GM21529 (cell line): Measurements from ENCODE around the gene MAP3K5.
"Not testable (repeated sequence)": the region's sequence is repeated elsewhere in the genome, so short reads cannot be mapped to it uniquely, and the experiment has no call there.

Source experiments
- ATAC-seq: cut with Tn5 transposase; IDR thresholded peaks from one replicate; pipeline ENCODE4 v1.9.1; 2021; ENCODE audit not compliant: unreplicated experiment

The MAP3K5 gene

DNA sequence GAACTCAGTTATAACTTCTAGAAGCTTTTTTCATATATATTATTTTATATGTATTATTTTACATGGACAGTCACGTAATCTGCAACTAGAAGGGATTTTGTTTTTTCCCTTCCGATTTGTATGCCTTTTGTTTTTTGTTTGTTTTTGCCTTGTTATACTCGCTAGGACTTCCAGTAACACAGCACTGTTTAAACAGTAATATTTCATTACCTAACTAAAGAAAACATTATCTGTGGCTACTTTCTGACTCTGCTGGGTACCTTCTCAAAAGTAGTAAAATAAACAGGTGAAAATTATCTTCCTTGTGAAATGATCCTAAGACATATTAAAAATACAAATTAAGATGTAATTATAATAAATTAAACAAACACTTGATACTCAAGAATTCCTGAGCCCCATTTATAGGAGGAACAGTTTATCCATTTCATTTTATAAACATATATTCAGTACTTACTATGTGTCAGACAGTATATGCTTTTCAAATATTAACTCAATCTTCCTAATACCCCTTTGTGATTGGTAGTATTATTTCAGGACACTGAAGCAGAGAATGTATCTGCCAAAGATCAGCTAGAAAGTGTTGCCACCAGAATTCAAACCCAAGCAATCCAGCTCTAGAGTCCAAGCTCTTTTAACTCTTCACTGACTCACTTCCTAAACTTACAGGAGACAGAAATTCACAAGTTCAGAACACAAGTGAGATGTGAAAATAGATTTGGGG, 65.3 kb downstream of the MAP3K5 start:
- ATAC-seq = no peak

DNA sequence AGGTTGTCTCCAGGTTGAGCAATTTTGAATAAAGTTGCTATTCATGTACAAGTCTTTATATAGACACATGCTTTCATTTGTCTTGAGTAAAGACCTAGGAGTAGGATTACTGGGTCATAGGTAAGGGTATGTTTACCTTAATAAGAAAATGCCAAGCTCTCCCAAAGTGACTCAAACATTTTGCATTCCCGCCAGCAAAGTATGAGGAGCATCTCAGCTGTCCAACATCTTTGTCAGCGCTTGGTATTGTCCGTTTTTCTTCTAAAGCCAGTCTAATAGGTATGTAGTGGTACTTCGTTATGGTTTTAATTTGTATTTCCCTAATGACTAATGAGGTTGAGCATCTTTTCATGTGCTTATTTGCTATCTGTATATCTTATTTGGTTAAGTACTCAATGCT, 67.2 kb downstream of the MAP3K5 start:
- ATAC-seq = no peak

DNA sequence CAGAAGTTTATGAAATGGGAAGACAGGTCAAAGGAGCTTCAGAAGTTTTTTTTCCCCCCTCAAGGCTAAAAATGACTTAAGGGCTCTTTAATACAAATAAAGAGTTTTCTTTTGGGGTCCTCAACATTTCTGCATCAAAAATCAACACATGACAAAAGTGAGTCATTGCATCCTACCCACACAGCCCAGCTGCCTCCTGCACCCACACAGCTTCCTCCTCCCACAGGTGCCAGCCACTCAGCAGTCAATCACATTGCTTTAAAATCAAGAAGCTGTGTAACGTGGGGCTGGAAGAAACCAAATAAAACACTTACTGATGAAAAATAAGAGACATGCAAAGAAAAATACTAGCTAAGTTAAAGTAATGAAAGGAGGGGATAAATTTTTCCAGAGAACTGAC, 68.5 kb downstream of the MAP3K5 start:
- peak; percentile 34 for ATAC-seq

DNA sequence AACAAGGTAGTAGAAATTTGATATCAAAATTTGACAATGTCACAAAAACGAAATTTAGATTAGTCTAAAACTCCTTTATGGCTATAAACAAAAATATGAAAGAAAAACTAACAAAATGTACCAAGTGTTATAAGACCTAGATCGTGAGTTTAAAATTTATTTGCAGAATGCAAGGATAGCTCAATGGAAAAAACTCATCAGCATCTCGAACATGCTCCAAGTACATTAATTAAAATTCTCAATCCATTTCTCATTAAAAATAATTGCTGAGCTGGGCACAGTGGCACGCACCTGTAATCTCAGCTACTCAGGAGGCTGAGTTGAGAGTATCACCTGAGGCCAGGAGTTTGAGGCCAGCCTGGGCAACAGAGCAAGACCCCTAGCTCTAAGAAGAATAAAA, 70.8 kb downstream of the MAP3K5 start:
- no peak for ATAC-seq

DNA sequence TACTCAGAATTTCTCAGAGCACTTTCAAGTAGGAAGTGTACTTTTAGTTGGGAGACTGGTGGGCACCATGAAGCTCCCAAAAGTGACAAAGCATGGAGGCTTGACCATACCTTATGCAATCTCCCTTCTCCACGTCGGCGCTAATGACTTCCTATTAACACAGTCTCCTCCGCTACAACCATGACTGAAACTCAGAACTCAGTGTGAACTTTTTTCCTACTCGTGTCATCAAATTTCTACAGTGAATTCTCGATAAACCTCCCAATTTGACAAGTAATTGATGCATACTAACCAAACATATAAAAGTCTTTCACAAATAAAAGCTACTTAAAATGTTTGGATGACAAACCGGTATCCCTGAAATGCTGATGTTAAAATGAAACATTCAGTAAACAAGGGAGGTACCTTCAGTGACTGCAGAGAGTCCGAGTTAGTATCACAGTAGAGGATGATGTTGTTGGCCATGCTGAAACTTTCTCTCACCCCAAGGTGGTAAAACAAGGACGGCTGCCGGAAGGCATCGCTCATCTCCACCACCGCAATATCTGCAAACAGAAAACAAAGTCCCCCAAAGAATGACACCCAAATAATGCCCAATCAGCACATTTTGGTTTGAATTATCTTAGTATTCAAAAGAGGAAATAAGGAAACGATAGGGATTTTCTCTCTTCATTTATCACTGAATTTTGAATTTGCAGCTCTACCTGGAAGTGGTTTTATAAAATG, 72.1 kb downstream of the MAP3K5 start:
- ATAC-seq = peak; percentile 47

DNA sequence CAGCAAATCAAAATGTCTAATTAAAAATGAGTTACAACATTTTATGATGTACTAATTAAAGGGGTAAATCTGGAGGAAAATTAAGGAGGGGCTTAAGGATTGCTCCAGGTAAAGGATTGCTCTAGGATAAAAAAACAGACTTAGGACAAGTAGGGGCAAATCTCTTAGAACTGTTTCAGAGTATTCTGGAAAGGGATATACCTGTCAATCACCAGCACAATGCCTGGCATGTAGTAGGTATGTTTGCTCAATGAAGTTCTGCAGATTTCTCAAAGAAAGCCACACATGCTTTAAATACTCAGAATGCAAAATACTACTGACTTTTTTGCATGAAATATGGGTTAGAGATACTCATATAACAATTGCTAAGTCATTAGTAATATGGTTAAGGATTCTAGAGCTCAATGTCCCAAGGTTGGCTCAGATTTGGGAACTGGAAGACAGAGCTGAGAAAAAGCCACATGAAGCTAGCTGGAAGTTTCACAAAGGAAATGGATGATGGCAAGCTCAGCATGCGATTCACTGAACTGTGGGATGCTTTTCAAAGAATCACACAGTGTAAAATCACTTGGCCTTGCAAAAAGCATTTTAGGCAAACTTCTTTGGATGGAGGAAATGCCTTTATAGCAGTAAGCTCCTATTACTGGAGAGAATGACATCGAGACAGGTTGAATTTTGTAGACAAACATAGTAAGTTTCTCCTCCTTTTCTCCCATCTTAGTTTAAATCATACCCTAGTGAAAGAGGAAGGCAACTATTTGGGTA, 72.8 kb downstream of the MAP3K5 start:
- peak; percentile 49 for ATAC-seq

DNA sequence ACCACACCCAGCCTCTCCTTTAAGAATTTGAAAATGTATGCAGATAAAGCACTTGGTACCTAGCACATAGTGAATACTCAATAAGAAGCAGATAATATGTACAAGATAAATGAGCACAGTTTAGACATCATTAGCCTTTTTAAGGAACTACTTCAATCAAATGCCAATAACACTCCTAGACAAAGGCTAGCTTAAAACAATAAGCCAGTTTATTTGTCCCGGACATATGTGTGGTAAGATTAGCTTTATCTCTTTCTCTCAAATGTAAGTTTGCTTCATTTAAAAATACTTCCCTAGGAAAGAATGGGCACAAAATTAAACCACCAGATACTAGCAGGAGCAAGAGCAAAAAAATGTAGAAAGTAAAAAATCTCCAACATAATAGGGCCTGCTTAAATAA, 73.8 kb downstream of the MAP3K5 start:
- no peak for ATAC-seq

DNA sequence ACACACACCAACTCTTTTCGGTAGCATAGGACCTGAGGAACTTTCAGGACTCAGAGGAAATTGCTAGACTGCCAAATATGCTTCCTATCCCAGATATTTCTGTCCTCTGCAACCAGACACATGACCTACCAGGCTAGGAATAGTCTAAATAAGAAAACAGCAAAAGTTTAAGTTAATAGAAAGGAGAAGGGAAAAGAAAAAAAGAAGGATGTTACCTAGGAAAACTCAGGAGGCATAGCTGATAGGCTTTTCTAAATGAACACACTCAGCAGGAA, 74.6 kb downstream of the MAP3K5 start:
- peak; percentile 9 for ATAC-seq

DNA sequence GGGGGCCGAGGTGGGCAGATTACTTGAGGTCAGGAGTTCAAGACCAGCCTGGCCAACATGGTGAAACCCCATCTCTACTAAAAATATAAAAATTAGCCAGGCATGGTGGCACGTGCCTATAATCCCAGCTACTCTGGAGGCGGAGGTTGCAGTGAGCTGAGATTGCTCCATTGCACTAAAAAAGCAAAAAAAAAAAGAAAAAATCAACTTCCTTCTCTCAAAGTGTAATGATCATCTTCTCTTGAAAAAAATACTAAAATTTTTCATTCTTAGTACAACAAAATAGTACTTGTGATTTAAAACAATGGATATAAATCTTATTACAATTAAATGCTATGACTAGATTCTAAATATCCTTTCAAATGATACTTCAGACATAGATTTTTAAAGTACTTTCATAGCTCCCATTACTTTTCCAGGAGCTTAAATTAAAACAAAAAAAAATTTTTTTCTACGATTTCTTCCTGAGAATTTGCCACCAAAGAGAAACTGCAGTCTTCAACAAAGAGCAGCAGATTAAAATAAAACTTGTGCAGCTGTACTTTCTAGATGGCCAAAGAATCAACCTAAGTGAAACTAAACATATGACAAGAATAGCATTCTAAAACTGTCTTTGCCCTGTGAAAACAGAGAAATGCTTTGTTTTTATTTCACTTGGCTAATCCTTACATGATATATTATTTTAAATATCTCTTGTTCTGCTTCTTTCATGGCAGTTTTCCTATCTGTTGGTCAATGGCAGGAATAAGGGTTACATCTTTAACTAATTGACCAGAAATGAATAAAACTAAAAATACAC, 75.2 kb downstream of the MAP3K5 start:
- ATAC-seq = peak; percentile 47

DNA sequence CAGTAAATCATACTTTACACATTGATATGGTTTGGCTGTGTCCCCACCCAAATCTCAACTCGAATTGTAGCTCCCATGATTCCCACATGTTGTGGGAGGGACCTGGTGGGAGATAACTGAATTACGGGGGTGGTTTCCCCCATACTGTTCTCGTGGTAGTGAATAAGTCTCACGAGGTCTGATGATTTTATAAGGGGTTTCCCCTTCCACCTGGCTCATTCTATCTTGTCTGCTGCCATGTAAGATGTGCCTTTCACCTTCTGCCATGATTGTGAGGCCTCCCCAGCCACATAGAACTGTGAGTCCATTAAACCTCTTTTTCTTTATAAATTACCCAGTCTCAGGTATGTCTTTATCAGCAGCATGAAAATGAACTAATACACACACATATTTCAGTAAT, 79.6 kb downstream of the MAP3K5 start:
- not testable (repeated sequence) for ATAC-seq

DNA sequence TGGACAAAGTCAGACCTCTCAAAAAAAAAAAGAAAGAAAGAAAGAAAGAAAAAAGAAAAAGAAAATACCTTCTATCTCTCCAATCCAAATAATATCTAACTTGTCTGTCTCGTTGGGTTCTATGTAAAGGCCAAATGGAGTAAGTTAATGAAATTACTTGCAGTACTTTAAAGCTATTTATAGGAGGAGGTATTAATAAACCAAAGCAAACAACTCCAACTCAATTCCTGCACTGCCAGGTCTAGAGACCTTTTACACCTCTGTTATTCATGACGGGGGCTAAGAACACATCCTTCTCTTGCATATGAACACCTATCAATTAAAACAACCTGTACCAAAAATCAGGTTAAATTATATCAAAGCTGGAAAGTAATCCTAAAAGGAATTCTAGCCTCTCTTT, 80.6 kb downstream of the MAP3K5 start:
- no peak for ATAC-seq

DNA sequence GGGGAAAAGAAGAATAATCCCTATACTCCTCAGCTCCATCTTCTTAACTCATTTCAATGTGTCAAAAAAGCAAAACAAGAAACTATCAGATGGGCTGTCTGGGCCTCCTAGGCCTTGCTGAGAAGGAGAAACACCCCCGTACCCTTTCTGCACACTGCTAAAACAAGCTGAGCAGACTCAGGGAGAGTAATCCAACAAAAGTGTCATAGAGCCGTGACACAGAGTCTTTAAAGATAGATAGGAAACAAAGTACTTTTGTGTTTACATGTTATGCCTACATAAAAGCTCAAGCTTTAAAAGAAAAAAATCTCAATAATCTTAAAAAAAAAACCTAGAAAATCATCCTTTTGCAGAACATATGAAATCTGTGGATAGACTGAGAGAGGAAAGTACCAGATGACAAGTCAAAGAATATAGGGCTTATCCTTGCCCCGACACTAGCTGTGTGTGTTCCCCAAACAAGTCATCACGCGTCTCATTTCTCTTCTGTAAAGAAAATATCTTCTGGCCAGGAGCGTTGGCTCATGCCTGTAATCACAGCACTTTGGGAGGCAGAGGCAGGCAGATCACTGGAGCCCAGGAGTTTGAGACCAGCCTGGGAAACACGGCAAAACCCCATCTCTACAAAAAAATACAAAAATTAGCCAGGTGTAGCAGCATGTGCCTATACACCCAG, 81.3 kb downstream of the MAP3K5 start:
- no peak for ATAC-seq

DNA sequence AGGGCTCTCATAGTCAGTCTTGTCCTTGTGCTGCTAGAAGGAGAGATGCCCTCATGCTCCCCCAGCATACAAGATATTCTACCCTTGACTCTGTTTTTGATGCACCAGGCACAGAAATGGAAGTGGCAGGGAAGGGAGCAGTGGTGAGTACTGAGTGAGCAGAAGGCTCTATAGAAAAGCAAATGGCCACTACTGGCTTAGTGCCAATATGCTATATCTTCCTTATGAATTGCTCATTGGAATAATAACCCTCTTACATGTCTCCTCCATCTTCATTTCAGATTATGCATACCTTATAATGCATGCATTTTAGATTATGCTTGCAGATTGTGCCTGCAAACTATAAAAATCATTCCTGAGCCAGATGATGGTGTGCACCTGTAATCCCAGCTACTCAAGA, 82.8 kb downstream of the MAP3K5 start:
- ATAC-seq = no peak

DNA sequence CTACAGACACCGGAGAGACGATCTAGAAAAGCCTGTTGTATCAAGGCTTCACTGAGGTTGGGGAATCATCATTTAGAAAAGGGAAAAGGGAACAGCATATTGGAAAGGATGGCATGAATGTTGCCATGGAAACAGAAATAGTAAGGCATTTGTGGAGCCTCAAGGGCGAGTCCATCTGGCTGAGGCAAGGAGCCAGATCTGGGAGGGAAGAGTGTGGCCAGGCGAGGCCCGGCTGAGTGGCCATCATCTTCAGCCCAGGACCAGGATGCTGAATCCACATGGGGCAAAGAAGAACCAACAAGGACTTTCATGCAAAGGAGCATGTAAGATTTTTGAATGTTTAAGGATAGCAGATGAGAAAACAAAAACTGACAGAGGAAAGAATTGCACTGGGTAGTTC, 85.8 kb downstream of the MAP3K5 start:
- no peak for ATAC-seq

DNA sequence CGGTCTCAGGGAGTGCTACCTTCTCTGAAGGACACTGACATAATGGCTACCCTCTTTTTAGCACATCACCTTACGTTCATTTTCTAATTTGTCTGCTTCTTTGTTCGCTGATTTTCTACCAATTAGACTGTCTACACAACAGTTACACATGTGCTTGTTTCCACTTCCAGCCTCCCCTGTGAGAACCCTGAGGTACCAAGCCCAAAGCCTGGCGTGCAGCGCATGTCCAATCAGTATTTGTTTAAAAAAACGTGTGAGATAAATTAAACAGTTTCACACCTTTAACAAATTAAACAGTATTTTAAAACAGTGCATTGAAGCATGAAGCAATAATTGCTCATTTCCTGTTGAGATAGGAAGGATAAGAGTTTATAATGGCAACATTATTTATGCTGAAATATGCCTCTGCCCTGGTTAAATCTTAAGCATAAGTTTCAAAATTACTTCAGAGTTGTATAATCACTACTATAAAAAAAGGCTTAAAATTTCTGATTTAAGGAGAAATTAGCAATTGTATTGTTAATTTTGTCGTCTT, 88.9 kb downstream of the MAP3K5 start:
- ATAC-seq = no peak

DNA sequence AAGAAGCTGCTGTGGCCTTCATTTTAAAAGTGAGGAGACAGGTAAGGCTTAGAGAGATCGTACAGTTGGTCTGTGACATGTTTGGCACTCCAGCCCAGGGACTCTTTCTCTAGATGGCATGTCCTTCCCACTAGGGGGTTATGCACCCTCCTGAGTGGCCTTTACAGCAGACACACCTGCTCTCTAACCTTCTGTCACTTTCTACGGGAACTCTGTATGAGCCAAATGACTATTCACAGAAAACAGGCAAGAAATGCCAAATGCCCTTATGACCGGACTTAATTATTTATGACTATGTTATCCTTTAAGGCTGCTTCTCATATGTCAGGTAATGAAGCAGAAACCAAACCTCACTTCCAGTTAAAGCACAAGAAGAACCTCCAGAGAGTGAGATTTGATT, 91.2 kb downstream of the MAP3K5 start:
- no peak for ATAC-seq

DNA sequence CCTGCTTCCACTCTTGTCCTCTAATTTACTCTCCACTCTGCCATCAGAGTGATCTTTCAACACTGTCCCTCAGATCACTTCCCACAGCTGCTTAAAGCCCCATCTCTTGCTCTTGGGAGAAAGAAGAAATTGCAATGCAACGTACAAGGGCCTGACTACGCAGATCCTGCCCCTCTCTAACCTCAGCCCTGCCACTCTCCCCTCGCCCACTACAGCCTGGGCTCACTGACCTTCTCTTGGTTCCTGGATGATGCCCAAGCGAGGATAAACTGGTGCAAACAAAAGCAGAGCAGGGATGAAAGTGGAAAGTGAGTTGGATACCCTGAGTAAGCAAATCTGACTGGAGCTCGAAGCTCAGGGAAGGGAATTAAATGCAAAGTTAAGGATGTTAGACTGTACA, 92.9 kb downstream of the MAP3K5 start:
- no peak for ATAC-seq

DNA sequence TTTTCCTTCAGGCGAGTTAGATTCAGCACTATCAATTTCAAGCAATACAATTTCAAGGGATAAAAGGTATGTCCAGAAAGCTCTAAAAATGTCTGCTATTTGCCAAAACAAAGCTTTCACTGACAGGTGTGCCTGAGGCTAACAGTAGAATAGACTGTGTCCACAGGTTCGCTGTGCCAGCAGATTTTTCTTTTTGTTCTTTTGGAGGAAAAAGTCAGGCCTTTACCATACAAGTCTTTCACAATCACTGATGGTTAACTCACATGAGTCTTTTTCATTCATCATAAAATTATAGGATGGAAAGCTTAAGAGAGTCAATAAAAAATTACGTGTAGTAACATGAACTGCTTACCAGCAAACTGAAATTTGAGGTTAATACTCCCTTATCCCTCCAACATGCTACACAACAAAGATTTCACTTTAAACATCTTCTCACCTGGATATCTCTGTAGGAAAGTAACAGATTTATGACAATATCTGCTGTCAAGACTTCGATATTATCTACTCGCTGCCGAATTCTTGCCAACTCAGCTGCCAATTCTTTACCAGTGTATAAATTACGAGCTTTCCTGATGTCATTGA, 95.4 kb downstream of the MAP3K5 start:
- ATAC-seq = no peak

DNA sequence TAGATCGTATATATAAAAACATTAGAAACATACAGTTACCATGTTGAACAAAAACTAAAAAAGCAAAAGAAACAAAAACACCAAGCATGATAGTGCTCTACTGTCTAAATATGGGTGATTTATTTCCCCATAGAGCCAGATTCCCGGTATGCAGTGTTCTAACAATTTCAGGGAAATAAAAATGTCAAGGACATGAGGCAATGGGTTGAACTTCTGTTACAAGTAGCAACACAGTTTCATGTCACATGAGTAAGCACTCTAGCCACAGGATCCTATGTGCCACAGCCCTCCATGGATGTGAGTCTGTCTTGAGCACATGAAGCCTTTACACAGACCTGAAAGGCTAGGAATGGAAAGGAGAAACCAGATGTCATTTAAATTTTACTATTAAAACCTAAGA, 96.0 kb downstream of the MAP3K5 start:
- ATAC-seq = no peak

DNA sequence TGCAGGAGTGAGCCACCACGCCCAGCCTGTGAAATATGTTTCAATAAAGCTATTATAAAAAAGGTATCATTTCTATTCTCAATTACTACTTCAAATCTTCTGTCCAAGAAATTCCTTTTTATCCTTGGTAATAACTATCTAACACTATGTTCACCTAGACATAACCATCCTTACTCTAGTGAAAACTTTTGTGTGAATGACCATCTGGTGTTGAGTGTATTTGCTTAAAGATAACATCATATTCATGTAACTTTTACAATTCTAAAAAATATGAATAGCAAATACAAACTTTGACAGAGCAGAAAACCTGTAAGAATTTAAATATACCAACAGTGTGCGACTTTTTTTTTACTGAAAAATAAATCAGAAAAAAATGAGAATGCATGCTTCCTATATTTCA, 96.9 kb downstream of the MAP3K5 start:
- ATAC-seq = no peak
